ENCODE results near the gene PTPN12. TPM values are rescaled to one million over a fixed set of nuclear protein-coding genes. Genes with fewer than 3 reads are reported as not detected.

Gene PTPN12
- total and polyA plus RNA-seq, 2 donors from 2014 or later = 19.2 to 83.1 TPM

DNA sequence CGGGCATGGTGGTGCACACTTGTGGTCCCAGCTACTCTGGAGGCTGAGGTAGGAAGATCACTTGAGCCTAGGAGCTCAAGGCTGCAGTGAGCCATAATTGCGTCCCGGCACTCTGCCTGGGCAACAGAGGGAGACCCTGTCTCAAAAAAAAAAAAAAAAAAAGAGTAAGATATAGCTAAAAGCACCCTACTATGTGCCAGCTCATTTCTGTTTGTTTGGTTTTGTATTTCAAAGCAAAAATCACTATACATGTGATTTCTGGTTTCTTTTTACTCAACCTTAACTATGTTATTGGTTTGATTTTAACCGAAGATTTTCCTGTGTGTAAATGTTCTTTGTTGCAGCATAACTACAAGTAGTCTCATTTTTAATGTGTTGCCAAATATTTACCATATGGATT is 92.7 kb downstream of the PTPN12 start:
- Histone ChIP-seq H3K36me3 (ENCODE audit: control insufficient read depth in 2 of 3, insufficient read depth in 3 of 3, low read length in 3 of 3) (peaks cover 0 to 8% (median 6%) of the 10 kb centered on the region in 3 donors), H3K4me3 (ENCODE audit: low read length in 3 of 3) (no peak overlapping the region), H3K9me3 (ENCODE audit: control insufficient read depth in 2 of 3, insufficient read depth in 1 of 3, low read length in 3 of 3) (no peaks in the 10 kb centered on the region), H3K4me1 (ENCODE audit: control insufficient read depth in 2 of 3, insufficient read depth in 2 of 3, low read depth in 1 of 3, low read length in 3 of 3) (no peaks in the 10 kb centered on the region), H3K27ac (ENCODE audit: low read depth in 2 of 2, low read length in 2 of 2) (no peak overlapping the region), H3K9ac (ENCODE audit: low read length in 3 of 3) (no peak overlapping the region), H3K27me3 (ENCODE audit: control insufficient read depth, insufficient read depth, low read length) (no peaks in the 10 kb centered on the region)
- DNase-seq = no peak
- intact Hi-C loops (cut with DNase I) = no loop called here
- TF ChIP-seq, protein P1, sequence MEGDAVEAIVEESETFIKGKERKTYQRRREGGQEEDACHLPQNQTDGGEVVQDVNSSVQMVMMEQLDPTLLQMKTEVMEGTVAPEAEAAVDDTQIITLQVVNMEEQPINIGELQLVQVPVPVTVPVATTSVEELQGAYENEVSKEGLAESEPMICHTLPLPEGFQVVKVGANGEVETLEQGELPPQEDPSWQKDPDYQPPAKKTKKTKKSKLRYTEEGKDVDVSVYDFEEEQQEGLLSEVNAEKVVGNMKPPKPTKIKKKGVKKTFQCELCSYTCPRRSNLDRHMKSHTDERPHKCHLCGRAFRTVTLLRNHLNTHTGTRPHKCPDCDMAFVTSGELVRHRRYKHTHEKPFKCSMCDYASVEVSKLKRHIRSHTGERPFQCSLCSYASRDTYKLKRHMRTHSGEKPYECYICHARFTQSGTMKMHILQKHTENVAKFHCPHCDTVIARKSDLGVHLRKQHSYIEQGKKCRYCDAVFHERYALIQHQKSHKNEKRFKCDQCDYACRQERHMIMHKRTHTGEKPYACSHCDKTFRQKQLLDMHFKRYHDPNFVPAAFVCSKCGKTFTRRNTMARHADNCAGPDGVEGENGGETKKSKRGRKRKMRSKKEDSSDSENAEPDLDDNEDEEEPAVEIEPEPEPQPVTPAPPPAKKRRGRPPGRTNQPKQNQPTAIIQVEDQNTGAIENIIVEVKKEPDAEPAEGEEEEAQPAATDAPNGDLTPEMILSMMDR (IDR thresholded peaks at IDR 0.05; ENCODE audit: borderline replicate concordance, extremely low read depth, insufficient read depth) = no peak
- no peak for FAIRE-seq

DNA sequence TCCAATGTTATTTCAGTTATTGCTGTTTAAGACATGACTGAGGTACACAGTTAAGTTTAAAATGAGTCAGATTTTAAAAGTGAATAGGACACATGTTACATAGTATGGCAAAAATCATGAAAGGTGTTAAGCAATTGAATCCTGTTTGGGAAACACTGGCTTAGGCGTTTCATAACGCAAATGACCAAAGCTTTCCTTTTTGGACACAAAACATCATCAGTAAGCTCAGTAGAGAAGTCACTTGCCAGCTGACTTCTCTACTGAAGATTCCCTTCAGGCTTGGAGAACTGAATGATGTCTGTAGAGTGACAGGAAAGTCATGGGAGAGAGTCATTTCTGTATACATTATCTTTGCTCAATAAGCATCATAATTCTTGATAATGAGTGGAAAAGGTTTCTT is 94.7 kb downstream of the PTPN12 start:
- TF ChIP-seq, protein P1 (IDR thresholded peaks at IDR 0.05; ENCODE audit: borderline replicate concordance, extremely low read depth, insufficient read depth) = no peak
- no peak for DNase-seq
- peaks cover 0 to 8% (median 6%) of the 10 kb centered on the region in 3 donors for H3K36me3 ChIP-seq (ENCODE audit: control insufficient read depth in 2 of 3, insufficient read depth in 3 of 3, low read length in 3 of 3)
- no peaks in the 10 kb centered on the region for H3K4me1 ChIP-seq (ENCODE audit: control insufficient read depth in 2 of 3, insufficient read depth in 2 of 3, low read depth in 1 of 3, low read length in 3 of 3)
- intact Hi-C loops (cut with DNase I) = no loop called here
- H3K9ac ChIP-seq (ENCODE audit: low read length in 3 of 3) = no peak overlapping the region
- no peak overlapping the region for H3K4me3 ChIP-seq (ENCODE audit: low read length in 3 of 3)
- FAIRE-seq = no peak
- H3K9me3 ChIP-seq (ENCODE audit: control insufficient read depth in 2 of 3, insufficient read depth in 1 of 3, low read length in 3 of 3) = no peaks in the 10 kb centered on the region
- H3K27ac ChIP-seq (ENCODE audit: low read depth in 2 of 2, low read length in 2 of 2) = no peak overlapping the region
- H3K27me3 ChIP-seq (ENCODE audit: control insufficient read depth, insufficient read depth, low read length) = no peaks in the 10 kb centered on the region

- no peaks in the 10 kb centered on the region for H3K9me3 ChIP-seq (ENCODE audit: control insufficient read depth in 2 of 3, insufficient read depth in 1 of 3, low read length in 3 of 3)
- no peaks in the 10 kb centered on the region for H3K27me3 ChIP-seq (ENCODE audit: control insufficient read depth, insufficient read depth, low read length)
- peaks cover 0 to 1% (median 0%) of the 10 kb centered on the region in 3 donors for H3K4me1 ChIP-seq (ENCODE audit: control insufficient read depth in 2 of 3, insufficient read depth in 2 of 3, low read depth in 1 of 3, low read length in 3 of 3)
- DNase-seq (no peak), FAIRE-seq (no peak)
- peaks cover 0 to 9% (median 0%) of the 10 kb centered on the region in 3 donors for H3K36me3 ChIP-seq (ENCODE audit: control insufficient read depth in 2 of 3, insufficient read depth in 3 of 3, low read length in 3 of 3)
- intact Hi-C loops (cut with DNase I) = no loop called here
- no peak overlapping the region for H3K9ac ChIP-seq (ENCODE audit: low read length in 3 of 3)
- TF ChIP-seq, protein P1 (IDR thresholded peaks at IDR 0.05; ENCODE audit: borderline replicate concordance, extremely low read depth, insufficient read depth) = no peak
- H3K4me3 ChIP-seq (ENCODE audit: low read length in 3 of 3) = no peak overlapping the region
- H3K27ac ChIP-seq (ENCODE audit: low read depth in 2 of 2, low read length in 2 of 2) = no peak overlapping the region
Measured at GRCh38 chr7:77644774-77645173, 107.7 kb downstream of the PTPN12 start.

- Histone ChIP-seq H3K9ac (ENCODE audit: low read length in 3 of 3) (no peak overlapping the region), H3K27me3 (ENCODE audit: control insufficient read depth, insufficient read depth, low read length) (no peaks in the 10 kb centered on the region), H3K9me3 (ENCODE audit: control insufficient read depth in 2 of 3, insufficient read depth in 1 of 3, low read length in 3 of 3) (no peaks in the 10 kb centered on the region), H3K36me3 (ENCODE audit: control insufficient read depth in 2 of 3, insufficient read depth in 3 of 3, low read length in 3 of 3) (no peaks in the 10 kb centered on the region), H3K27ac (ENCODE audit: low read depth in 2 of 2, low read length in 2 of 2) (no peak overlapping the region), H3K4me1 (ENCODE audit: control insufficient read depth in 2 of 3, insufficient read depth in 2 of 3, low read depth in 1 of 3, low read length in 3 of 3) (peaks cover 0 to 3% (median 0%) of the 10 kb centered on the region in 3 donors), H3K4me3 (ENCODE audit: low read length in 3 of 3) (no peak overlapping the region)
- no peak for FAIRE-seq
- intact Hi-C loops (cut with DNase I) = no loop called here
- DNase-seq = no peak
- TF ChIP-seq, protein P1 (IDR thresholded peaks at IDR 0.05; ENCODE audit: borderline replicate concordance, extremely low read depth, insufficient read depth) = no peak
Measured at GRCh38 chr7:77648742-77649338, 111.7 kb downstream of the PTPN12 start.
